ENCODE measurements around the gene SERPINA1.

The SERPINA1 gene

DNA sequence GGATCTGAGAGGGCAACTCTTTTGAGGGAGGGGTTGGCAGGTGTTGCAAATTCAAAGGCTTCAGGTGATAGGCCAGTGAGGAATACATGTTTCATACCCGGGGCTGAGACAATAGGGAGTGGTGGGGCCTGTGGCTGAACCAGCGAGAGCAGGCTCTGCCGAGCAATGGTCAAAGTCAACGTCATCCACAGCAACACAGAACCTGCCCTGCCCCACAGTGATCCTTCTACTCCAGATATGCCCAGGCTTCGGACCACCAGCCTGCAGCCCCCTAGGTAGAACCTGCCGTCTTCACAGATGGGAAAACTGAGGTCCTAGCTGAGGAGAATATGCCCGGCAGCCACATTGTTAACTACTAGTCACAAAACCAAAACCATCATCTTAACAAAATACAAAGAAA lies 4.1 kb downstream of the SERPINA1 start:
- in situ Hi-C loops (cut with MboI; ENCODE audit: low sequenced_read_pairs), result no loop called here

DNA sequence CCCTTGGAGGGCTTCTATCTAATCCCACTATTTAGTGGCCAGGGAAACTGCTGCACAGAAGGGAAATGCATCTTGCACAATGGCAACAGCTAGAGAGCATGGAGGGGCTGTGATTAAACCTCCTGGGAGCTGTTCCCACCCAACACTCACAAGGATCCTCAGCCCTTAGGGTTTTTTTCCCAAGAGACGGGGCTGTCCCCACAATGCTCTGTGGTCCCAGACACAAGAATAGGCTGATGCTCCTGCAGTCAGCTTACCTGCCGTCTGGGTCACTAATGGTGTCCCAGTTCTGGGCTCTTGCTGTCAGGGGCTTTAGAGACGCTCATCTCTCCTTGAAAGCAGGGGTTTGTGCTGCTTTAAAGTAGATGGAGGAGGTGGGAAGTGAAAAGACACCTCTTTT lies 4.6 kb downstream of the SERPINA1 start:
- in situ Hi-C loops (cut with MboI; ENCODE audit: low sequenced_read_pairs), result no loop called here

DNA sequence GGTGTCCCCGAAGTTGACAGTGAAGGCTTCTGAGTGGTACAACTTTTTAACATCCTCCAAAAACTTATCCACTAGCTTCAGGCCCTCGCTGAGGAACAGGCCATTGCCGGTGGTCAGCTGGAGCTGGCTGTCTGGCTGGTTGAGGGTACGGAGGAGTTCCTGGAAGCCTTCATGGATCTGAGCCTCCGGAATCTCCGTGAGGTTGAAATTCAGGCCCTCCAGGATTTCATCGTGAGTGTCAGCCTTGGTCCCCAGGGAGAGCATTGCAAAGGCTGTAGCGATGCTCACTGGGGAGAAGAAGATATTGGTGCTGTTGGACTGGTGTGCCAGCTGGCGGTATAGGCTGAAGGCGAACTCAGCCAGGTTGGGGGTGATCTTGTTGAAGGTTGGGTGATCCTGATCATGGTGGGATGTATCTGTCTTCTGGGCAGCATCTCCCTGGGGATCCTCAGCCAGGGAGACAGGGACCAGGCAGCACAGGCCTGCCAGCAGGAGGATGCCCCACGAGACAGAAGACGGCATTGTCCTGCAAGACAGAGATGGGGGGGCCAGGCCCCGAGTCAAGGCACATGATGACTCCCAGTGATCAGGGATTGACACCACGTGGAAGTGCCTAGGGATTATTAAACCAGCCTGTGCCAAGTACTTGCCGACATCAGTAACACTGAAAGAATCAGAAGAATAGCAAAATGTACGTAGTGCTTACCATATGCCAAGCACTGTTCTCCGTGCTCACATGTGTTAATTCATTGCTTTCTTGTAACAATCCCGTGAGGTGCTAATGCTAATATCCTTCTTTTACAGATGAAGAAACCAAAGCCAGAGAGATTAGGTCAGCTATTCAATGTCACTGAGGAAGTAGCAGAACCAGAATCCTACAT lies 5.4 kb downstream of the SERPINA1 start:
- in situ Hi-C loops (cut with MboI; ENCODE audit: low sequenced_read_pairs), result no loop called here

DNA sequence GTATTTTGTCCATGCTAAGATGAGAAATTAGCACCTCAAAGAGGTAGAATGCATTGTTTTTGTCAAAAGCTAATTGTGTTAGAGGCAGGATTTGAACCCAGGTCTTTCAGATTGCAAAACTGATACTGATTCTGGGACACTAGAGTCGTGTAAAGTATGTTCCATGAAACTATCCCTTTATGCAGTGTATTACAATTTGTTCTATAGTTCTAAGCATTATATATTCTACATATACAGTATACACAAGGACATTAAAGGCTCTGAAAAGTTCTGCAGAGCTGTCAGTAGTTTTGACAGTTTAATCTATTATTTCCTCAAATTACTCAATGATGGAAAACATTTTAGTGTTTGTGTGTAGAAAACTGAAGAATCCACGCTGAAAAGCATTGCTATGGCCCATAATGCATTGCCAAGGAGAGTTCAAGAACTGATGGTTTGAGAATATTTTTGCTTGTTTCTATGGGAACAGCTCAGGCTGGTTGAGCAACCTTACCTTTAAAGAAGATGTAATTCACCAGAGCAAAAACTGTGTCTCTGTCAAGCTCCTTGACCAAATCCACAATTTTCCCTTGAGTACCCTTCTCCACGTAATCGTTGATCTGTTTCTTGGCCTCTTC lies 6.2 kb downstream of the SERPINA1 start:
- in situ Hi-C loops (cut with MboI; ENCODE audit: low sequenced_read_pairs), result no loop called here

DNA sequence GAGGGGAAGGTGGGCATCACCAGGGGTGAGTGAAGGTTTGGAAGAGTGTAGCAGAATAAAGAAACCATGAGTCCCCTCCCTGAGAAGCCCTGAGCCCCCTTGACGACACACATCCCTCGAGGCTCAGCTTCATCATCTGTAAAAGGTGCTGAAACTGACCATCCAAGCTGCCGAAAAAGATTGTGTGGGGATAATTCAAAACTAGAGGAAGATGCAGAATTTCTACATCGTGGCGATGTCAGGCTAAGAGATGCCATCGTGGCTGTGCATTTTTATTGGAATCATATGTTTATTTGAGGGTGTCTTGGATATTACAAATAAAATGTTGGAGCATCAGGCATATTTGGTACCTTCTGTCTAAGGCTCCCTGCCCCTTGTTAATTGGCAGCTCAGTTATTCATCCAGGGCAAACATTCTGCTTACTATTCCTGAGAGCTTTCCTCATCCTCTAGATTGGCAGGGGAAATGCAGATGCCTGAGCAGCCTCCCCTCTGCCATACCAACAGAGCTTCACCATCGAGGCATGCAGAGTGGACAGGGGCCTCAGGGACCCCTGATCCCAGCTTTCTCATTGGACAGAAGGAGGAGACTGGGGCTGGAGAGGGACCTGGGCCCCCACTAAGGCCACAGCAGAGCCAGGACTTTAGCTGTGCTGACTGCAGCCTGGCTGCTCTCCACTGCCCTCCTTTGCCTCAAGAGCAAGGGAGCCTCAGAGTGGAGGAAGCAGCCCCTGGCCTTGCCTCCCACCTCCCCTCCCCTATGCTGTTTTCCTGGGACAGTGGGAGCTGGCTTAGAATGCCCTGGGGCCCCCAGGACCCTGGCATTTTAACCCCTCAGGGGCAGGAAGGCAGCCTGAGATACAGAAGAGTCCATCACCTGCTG lies 7.0 kb downstream of the SERPINA1 start:
- in situ Hi-C loops (cut with MboI; ENCODE audit: low sequenced_read_pairs), result no loop called here

DNA sequence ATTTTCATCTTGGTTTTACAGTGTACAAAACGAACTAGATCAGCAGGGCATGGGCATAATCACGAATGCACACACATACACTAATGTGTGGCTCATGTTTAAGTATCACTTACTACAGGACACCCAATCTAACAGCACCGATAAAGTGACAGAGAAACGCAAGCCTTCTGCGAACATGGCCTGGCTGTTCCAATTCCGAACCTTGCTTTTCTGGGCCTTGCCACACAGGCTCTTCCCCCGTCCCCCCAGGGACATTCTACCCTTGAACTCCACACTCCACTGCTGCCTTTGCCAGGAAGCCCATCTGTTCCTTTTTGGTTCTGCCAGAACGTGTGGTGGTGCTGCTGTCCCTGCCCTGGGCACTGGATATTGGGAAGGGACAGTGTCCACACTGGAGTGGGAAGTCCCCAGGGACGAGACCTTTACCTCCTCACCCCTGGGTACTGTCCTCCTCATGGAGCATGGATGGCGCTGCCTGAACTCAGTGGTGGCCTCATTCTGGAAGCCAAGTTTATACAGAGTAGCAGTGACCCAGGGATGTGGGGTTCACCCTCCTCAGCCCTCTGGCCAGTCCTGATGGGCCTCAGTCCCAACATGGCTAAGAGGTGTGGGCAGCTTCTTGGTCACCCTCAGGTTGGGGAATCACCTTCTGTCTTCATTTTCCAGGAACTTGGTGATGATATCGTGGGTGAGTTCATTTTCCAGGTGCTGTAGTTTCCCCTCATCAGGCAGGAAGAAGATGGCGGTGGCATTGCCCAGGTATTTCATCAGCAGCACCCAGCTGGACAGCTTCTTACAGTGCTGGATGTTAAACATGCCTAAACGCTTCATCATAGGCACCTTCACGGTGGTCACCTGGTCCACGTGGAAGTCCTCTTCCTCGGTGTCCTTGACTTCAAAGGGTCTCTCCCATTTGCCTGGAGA lies 7.9 kb downstream of the SERPINA1 start:
- in situ Hi-C loops (cut with MboI; ENCODE audit: low sequenced_read_pairs), result no loop called here

DNA sequence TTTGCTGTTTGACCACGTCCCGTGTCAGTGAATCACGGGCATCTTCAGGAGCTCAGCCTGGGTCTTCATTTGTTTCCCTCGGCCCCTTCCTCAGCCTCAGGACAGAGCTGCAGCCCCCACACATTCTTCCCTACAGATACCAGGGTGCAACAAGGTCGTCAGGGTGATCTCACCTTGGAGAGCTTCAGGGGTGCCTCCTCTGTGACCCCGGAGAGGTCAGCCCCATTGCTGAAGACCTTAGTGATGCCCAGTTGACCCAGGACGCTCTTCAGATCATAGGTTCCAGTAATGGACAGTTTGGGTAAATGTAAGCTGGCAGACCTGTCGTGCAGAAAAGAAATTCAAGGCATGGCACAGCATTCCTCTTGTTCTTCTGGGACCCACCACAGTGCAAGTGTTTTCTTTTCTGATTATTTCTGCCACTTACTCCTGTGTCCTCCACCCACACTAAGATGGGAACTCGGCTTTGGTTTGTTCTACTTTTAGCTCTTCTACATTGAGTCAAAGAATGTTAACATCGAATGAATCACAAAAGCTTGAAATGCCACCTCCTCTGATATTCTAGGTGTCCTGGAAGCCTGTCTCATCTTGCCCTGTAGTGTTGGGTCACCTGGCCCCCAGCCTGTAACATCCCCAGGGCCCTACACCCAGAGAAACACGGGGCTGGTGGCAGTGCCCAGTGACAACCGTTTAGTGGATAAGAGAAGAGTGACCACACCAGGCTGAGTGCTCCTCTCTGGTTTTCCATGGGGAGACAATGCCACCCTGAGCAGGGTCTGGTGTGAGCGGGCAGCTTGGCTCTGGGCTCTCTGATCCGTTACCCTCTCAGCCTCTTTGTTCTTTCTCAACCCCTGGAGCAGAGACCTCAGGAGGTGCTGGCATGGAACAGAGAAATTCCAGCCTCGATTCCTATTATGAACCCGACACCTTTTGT lies 8.8 kb downstream of the SERPINA1 start:
- in situ Hi-C loops (cut with MboI; ENCODE audit: low sequenced_read_pairs), result no loop called here

DNA sequence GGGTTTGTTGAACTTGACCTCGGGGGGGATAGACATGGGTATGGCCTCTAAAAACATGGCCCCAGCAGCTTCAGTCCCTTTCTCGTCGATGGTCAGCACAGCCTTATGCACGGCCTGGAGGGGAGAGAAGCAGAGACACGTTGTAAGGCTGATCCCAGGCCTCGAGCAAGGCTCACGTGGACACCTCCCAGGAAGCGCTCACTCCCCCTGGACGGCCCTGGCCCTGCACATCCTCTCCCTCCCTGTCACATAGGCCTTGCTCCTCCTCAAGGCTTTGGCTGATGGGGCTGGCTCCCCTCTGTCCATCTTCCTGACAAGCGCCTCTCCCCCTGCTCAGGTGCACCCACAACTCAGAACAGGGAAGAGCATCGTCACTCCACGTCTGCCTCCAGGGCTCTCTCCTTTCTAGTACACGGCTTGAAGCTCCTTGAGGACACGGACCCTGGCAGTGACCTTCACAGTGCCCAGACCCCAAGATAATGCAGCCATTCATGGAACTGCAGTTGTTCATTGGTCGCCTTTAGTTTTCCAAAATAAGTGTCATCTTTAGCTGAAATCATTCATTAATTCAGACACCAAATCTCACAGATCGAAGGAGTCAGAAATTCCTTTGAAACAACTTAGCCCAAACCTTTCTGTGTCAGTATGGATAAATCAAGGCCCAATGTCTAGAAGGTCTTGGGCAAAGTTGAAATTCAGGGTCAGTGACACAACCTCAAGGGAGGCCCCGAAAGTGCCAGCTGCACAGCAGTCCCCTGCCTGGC lies 9.7 kb downstream of the SERPINA1 start:
- in situ Hi-C loops (cut with MboI; ENCODE audit: low sequenced_read_pairs), result no loop called here

DNA sequence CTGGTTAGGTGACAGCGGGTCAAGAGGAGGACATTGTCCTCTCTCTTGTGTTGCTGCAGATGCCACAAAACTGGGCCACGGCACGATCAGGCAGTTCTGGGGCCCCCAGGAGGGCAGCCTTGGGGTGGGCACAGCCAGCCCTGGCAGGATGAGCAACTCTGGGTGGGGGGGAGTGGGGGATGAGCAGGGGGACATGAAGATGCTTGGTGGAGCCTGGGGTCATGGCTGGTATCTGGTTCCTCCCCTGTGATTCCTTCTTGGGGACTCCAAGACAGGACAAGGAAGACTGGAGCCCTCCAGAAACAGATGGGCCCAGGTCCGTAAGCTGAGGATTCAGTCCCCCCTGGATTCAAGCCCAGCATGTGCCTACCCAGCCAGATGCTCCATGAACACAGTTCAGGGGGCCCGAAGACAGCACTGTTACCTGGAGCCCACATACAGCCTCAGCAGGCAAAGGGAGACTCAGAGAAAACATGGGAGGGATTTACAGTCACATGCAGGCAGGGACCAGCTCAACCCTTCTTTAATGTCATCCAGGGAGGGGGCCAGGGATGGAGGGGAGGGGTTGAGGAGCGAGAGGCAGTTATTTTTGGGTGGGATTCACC lies 10.4 kb downstream of the SERPINA1 start:
- in situ Hi-C loops (cut with MboI; ENCODE audit: low sequenced_read_pairs), result no loop called here

DNA sequence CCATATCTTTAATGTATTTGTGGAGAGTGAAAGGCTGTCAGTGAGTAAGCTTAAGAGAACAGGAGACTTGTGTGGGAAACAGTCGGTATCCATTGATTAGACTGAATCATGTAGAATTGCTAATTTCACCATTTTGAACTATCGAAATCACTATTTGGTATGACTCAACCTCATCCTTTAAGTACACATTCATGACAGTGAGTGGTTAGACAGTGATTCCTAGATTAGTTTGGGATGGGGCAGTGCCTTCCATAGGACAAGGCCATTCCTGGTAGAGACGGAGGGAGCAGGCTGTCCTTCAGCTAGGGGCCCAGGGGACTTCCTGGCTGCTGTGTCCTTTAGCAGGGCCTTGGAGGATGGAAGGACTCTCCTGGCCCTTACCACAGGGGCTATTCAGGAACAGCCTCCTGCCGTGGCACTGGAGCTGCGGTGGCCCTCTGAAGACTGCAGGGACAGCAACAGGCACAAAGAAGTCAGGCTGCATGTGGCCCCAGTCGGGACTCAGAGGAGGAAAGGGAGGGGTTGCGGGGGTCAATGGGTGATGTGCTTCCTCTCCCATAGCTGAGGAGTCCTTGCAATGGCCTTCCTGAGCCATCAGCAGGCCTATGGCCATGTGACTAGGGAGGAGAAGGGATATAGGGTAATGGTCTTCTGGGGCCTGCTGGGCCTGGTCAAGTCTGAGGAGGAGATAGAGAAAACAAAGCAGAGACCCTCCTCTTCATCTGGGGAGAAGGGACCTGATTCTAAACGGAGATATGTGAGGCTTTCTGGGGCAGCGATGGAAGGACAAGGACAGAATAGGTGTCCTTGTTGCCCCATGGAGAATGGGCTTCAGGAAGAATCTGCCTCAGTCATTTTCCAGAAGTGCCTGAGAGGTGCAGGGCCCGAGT lies 11.2 kb downstream of the SERPINA1 start:
- in situ Hi-C loops (cut with MboI; ENCODE audit: low sequenced_read_pairs), result no loop called here

DNA sequence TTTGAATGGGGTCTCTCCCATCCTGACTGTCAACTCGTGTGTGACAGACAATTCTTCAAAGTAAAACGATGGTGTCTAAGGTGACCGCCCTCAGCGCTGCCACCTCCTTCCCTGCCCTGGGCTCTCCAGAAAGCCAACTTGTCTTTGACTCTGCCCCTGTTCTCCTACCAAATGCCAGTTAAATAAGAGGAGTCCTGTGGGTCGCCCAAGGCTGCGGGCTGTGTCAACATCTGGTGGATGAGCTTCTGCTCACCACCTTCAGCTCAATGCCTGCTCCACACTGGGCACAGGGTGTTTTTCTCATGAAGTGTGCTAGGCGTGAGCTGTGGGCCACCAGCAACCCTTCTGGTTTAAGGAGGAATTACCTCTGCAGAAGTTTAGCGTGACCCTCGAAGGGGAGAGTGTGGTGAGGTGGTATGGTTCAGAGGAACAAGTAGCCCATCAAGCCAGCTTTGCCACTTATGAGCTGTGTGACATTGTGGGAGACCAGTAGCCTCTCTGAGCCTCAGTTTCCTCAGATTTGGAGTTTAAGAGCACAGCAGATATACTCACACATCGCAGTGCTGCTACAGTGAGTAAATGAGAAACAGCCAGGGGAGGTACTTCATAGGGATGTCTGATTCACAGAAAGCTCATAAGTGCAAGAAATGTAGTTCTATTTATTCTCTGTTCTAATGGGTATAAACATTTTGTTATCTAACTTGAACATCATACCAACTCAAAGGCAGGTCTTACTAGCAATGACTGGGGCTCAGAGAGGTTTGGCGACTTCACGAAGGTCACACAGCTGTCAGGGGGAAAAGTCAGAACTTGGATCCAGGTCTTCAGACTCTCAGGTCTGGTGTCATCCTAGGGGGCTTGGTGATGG lies 12.1 kb downstream of the SERPINA1 start:
- in situ Hi-C loops (cut with MboI; ENCODE audit: low sequenced_read_pairs), result no loop called here

DNA sequence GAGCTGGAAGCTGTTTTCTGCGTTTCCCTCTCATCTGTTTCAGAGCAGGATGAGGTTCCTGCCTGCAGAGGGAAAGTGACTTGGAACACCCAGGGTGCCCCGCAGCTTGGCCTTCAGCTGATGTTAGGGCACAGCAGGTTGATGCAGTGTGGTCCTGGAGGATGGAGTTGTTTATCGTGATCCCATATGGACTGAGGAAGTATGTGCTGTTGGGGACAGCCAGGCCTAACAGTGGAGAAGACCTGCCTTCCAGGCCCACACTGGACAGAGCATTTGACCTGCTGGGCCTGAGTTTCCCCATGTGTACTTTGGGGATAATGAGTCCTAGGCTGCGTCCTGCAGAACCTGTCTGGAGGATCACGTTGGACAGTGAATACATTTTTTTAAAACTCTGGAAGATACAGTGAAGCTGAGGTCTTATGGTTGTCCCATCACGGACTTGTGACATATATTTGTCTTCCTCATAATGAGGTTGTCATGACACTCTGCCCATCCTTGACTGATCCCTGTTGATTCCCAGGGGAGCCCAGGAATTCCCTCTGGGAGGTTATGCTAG lies 12.8 kb downstream of the SERPINA1 start:
- in situ Hi-C loops (cut with MboI; ENCODE audit: low sequenced_read_pairs), result no loop called here

DNA sequence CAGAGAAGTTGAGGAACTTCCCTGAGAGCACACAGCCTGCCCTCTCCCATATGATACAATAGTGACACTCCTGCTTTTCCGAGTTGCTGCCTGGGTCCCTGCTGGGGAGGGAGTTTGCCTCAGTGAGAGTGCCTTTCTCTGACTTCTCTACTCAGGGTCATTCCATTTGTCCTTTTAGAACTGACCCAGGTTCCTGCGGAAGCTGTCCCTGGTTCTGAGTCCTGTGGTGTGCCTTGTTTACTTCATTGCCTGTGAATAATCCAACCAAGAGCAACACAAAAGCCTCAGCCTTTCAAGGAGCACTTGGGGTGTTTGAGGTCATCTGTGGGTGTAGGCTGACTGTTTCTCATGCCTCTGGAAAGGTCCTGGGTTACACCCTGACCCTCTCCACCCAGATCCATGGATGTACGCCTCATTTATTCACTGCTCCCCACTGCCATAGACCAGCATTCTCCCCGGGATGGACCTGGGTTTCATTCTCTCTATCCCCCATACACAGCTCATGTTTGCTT lies 13.6 kb downstream of the SERPINA1 start:
- in situ Hi-C loops (cut with MboI; ENCODE audit: low sequenced_read_pairs), result no loop called here

DNA sequence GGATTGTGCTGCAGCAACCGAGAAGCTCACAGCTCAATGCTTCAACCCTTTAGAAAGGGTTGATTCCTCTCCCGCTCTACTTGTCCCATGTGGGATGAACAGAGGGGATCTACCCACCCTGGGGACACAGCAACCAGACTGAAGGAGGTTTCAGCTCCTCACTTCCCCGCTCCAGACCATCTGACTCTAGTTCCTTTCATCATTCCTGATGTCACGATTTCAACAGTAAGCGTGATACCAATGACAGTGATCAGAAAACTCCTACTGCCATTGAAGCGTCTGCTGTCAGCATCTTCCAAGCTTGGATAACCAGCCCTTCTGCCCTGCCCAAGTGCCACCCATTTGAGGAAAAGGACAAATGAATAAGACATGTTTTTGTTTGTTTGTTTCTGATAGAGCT lies 14.3 kb downstream of the SERPINA1 start:
- in situ Hi-C loops (cut with MboI; ENCODE audit: low sequenced_read_pairs), result no loop called here

DNA sequence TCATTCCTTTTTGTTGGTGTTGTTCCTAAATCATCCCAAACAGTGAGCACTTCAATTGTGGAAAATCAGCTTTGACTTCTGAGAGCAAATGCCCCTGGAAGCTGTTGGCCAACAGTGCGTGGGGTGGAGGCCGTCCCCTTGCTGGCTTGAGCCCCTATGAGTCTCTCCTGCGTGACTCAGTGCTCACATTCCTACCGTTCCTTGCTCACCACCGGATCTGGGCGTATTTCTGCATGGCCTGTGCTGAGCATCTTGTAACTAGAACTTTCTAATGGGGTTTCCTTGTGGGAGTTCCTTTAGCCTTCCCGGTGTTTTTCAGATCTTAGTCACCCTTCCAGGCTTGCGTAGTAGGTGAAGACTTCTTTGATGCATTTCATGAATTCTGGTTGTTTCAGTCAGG lies 14.7 kb downstream of the SERPINA1 start:
- in situ Hi-C loops (cut with MboI; ENCODE audit: low sequenced_read_pairs), result no loop called here

All from HL-60/S4 (cell line).